OCI-LY1 (cell line): ENCODE results near the gene PLEKHM1.

ENCODE experiments used
- EZH2 ChIP-seq: fragments of 200-600 bp; sonication (generic), shearing (Covaris generic); IDR thresholded peaks from 2 replicates; pipeline ENCODE4 v1.8.0; 2017; ENCODE audit warnings: borderline replicate concordance, mixed run types, mild to moderate bottlenecking, antibody characterized with exemption, low read length, moderate library complexity, mixed read lengths
- TF ChIP-seq, protein P1 (sequence below): fragments of 200-600 bp; sonication (generic), shearing (Covaris generic); IDR thresholded peaks from 2 replicates; pipeline ENCODE4 v1.5.1; 2017; ENCODE audit warnings: mild to moderate bottlenecking, antibody characterized with exemption, low read length, moderate library complexity, mixed read lengths

GRCh38 chr17:45404870-45405249 is 85.7 kb downstream of the PLEKHM1 start:
- TF ChIP-seq, protein P1, sequence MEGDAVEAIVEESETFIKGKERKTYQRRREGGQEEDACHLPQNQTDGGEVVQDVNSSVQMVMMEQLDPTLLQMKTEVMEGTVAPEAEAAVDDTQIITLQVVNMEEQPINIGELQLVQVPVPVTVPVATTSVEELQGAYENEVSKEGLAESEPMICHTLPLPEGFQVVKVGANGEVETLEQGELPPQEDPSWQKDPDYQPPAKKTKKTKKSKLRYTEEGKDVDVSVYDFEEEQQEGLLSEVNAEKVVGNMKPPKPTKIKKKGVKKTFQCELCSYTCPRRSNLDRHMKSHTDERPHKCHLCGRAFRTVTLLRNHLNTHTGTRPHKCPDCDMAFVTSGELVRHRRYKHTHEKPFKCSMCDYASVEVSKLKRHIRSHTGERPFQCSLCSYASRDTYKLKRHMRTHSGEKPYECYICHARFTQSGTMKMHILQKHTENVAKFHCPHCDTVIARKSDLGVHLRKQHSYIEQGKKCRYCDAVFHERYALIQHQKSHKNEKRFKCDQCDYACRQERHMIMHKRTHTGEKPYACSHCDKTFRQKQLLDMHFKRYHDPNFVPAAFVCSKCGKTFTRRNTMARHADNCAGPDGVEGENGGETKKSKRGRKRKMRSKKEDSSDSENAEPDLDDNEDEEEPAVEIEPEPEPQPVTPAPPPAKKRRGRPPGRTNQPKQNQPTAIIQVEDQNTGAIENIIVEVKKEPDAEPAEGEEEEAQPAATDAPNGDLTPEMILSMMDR, result no peak
- TF ChIP-seq EZH2, result no peak
